GM18858 (cell line): ENCODE data around the gene PCDH9.
"Not testable (repeated sequence)": the region's sequence is repeated elsewhere in the genome, so short reads cannot be mapped to it uniquely, and the experiment has no call there.

Source experiments
- ATAC-seq: cut with Tn5 transposase; IDR thresholded peaks from one replicate; pipeline ENCODE4 v1.9.1; 2021; ENCODE audit not compliant: unreplicated experiment

Gene PCDH9

DNA sequence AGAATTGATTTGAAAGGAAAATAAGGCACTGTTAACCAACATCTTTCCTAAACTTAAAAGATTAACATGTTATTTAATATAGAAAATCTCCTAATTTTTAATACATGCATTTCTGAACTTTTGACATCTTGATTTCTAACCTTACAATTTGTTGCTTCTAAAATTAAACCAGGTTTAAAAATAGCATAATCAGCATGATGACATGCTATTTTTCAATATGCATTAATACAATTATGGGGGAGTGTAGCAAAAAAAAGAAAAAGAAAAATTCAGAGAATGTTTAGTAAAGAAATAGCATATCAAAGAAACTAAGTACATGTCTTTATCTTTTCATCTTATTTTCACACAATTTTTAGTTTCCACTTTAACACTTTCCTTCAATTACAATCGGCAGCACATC lies 98.7 kb downstream of the PCDH9 start:
- no peak for ATAC-seq

DNA sequence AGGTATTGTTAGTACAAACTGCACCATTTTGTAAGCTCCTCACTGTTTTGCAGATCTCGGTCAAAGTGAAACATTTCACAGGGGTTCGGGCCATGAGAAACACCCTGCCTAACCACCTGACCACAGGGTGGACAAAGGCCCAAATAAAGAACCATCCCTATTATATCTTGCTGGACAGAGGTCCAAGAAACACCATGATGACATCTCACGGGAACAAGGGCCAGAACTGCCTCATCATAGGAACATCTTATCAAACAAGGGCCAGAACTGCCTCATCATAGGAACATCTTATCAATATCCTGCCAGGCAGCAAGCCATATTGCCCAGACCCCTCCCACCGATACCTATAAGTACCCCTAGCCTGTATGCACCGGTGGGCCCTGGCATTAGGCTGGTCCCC lies 99.7 kb downstream of the PCDH9 start:
- ATAC-seq = no peak

DNA sequence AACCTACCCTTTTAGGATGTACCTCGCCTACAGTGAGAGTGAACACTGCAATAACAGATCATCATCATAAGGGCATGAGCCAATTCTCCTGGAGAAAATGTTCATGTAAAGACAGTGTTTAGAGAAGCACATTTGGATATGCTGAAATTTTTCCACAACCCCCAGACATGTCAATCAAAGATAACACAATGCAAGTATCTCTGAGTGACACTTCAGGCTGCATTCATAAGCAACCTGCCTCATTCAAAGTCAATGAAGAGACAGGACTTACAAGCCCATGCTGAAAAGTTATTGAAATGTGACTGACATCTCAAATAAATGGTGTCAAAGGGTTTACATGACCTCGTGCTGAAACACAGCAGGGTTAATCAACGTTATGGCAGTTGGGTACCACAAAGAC lies 102.0 kb downstream of the PCDH9 start:
- ATAC-seq = no peak

DNA sequence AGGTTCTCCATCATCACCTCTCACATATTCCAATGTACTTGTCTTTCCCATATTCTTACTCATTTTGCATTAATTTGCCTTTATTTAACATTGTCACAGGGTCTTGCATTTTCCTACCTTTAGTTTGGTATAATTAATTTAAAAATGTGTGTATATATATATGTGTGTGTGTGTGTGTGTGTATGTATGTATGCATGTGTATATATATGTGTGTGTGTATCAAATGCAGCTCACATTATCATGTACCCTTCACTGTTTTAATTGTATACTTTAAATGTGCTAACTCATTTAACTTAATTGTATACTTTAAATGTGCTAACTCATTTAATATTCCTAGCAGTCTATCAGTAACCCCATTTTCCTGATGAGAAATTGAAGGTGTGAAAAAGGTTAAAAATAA lies 104.5 kb downstream of the PCDH9 start:
- no peak for ATAC-seq

DNA sequence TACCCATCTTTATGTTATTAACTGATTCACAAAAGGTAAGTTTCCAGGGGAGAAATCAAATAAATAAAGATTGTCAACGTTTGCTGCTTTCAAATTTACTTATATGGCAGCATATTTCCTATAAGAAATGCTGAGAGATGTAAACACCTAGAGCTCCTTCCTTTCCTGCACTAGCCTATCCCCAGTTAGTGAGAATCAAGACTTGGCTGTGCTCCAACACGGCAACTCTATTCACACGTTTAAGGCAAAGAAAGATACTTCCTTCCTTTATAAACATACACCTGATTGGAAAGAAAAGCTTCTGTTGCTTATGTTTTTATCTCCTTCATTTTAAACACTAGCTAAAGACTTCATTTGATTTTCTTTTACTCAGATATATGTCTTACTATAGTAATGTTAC lies 107.0 kb downstream of the PCDH9 start:
- ATAC-seq = no peak

DNA sequence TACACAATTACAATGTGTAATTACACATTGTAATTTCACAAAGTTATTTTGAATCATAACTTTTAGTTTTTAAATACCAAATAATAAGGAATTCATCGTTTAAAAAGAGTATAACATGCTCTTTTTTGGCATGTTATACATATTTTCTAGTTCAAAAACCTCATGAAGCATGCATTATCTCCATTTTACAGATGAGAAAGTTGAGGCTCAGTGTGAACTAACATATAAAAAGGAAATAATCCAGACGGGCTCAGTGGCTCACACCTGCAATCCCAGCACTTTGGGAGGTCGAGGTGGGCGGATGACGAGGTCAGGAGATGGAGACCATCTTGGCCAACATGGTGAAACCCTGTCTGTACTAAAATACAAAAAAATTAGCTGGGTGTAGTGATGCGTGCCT lies 107.9 kb downstream of the PCDH9 start:
- ATAC-seq = no peak

DNA sequence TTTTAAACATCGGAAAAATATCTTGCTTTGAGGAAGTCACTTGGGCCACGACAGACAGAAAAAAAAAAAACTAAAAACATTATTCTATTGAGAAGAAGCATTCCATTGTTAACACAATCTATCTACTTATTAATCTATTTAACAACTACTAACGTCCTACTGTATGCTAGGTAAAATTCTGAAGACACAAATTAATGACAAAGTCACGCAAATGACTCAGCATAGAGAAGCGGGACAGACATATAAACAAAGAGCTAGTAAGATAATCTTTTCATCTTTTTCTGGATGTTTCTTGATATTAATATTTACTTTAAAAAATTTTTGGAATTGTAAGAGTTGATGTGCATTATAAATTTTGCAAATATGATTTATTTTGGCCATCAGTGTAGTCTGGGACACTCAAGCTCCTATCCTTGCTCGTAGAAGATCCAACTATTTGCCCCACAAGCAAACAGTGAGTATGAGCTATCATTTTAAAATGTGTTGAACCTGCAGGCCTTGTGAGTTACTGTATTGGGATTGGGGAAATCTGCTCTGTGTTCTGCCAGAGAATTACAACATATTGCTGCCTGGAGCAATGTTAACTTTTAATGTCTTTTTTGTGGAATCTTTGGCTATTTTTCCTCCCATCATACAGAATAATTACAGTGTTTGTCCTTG lies 109.1 kb downstream of the PCDH9 start:
- ATAC-seq = no peak

DNA sequence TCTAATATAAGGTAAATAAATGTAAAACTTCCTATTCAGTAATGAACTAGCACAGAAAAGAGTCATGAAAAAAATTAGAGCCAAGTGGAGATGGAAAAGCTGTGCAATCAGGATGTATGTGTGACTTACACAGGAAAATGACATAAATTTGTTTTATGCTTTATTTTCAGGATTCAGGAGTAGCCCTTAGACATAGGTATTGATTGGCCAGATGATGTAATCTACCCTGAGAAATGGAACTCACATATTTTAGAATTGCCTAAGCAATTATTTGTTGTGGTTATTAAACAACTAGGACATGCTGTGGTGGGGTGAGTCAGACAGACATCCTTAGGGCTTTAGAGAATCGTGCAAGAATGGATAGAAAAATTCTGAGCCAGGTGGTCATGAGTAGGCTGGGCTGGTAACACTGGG lies 110.6 kb downstream of the PCDH9 start:
- no peak for ATAC-seq

DNA sequence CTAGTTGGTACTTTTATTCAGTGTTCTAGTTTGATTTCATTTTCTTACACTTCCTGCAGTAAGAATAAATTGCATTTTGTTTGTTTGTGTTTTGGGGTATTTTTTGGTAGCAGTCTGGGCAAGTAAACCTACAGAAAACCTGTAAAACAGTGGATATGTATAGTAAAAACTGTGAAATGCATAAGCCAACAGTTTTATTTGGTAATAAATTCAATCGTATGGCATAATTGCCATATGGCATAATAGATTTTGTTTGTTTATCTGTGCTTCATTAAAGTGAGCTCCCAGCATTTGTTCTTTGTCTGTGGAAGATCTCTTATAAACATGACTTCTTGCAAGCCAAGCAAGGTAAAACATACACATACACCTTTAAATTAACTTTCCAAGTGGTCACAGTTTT lies 111.9 kb downstream of the PCDH9 start:
- ATAC-seq = no peak

DNA sequence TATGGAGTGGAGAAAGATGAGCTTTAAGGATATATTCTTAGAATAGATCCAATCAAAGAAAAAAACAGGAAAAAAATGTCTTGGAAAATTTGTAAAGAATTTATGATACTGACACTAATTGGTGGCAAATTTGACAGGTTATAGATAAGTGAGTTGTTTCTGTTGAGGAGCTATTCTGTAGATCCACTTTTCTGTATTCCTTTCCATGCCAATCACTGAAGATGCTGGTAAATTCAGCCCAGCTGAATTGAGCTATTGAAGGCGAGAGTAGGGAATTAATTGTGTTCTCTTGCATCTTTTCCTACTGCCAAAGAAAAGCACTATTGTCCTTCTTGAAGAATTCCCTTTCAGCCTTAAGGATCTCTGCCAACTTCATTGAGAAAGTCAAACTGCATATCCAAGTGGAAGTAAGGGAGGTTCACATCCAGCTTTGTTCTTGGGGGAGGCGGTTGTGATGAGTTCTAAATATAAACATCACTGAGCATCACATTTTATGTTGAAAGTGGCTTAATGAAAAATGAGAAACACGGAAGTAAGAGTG lies 113.1 kb downstream of the PCDH9 start:
- ATAC-seq = no peak

DNA sequence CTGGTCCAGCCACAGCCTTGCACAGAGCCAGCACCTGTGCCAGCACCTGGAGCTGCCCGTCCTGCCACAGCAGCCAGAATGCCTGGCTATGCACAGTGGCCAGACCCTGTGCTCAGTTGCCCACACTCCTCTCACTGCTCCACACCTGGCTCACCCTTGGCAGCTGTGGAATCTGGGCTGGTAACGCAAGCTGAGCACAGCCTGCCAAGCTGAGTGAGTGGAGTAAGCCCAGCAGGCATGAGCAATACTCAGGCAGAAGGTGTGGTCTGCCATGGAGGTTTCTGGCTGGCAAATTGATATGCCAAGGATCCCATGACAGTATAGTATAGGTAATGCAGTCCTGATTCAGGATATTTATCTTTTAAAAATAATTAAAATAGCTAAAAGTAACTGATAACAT lies 122.2 kb downstream of the PCDH9 start:
- ATAC-seq = no peak

DNA sequence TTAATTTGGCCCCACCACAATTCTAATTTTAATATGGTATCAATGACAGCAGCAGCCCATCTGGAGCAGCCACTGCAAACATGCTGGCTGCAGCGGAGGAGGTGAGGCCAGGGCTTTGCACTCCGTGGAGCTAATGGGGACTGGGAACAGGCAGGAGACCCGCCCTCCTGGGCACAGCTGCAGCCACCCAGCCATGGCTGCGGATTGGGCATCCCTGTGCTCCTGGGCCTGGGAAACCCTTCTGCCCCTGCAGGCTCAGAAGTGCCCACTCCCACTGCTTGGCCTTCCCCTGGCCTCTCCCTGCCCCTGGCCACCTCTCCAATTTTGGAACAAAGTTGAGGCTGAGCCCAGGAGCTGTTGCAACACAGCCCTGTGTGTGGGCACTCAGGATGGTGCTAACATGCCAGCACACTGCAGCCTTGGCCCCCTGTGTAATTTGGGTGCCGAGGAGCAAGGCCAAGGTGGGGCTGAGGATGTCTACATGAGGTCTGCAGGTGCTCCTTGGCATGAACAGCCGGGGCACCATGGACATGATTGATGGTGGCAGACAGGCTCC lies 123.6 kb downstream of the PCDH9 start:
- no peak for ATAC-seq

DNA sequence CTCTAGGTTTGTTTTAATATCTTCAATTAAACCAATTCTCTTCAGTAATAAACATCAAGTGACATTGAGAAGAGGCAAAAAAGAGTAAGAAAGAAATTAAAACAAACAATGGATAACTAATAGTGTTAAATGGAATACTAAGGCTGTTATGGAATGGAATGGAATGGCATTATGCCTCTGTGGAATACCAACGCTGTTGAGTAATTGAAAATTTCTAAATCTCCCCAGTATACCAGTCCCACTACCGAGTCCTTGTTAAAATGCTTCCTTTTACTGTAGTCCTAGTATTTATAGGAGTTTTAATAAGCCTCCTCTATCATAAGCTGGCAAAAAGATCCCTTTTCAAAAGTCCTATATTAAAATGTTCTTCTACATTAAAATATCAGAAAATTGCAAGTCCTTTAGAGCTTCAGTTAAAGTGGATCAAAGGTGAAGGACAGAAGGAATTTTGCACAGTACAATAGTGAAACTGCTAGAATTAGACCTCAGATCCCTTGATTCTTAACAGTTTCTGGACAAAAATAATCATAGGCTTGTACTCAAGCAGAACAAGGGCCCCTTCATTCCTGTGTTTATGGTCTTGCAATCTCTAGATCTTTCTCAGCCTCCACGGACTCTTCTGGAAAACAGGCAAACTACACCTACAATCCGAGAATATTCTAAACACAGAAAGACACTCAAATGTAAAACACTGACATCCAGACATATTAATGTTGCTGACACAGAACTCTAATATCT lies 128.2 kb downstream of the PCDH9 start:
- no peak for ATAC-seq

DNA sequence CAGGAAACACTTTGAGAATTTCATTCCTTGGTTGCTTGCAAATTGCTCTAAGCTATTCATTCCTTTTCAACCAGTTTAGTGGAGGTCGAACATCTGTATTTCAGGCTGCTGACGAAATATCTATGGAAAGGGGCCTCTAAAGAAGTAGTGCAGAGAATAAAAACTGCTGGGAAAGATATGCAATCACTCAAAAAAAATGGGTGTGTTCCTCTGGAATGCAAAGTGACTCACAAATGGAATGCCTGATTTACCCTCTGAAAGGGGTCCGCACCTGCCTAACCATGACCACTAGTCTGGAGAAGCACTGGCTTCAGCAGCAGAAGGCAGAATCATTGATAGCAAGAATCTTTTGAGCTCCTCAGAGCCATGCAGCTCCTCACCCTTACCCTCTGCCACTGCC lies 129.4 kb downstream of the PCDH9 start:
- no peak for ATAC-seq

DNA sequence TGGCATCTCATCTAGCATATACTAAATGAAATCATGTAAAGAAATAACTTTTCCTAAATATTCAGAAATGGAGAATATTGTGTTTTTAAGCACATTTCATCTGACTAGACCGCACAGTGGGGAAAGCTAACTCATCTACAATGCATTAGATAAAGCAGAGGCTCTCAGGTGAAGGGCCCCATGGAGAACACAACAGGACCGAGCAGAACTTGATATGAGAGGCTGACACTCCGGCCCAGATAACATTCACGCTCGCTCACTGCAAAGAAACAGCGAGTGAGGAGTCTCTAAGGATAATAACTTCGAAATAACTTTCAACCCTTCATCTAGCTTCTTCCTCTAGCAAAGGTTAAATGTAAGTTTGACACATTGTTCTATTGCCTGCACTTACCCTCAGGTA lies 130.6 kb downstream of the PCDH9 start:
- no peak for ATAC-seq

DNA sequence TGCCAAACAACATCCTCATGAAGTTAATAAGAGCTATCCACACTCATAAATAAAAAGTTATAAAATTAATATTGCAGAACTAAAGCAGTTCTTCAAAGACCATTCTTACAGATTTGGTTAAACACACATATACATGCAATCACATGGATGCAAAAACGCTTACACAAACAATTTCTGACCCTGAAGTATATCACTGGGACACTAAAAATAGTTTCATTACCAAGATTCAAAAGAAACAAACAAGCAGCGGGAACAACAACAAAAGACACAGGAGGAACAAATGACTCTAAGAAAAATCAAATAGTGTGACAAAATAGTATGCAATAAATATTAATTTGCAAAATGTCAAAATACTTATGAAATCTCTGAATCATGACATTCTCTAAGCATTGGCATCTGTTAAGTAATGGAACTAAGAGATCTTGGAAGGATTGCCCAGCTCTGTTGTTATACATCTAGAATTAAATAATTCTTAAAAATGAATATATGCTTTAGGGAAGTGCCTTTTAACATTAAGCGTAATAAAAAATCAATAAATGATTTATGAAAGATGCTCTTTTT lies 132.2 kb downstream of the PCDH9 start:
- no peak for ATAC-seq

DNA sequence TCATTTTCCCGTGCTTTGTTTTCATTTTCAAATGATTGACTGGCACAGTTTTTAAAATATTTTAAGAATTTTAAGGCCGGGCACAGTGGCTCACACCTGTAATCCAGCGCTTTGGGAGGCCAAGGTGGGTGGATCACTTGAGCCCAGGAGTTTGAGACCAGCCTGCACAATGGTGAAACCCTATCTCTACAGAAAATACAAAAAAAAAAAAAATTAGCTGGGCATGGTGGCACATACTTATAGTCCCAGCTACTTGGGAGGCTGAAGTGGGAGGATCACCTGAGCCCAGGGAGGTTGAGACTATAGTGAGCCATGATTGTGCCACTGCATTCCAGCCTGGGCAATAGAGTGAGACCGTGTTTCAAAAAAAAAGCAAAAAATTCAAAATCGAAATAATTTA lies 133.2 kb downstream of the PCDH9 start:
- not testable (repeated sequence) for ATAC-seq

DNA sequence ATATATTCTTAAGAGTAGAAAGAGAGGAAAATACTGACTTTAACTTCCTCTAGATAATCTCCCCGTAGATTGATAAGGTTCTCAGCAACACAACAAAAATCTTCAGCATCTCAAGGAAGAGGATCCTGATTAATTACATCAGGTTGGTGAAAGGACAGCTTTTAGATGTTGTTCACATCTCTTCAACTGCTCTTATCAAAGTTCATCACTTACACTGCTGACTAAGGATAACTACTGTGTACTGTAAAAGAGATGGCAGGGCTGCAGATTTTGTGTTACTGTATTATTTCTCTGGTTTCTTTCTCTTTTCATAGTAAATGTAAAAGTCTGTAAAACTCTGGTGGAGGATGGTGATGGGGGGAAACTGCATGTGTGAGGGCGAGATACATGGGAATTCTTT lies 133.7 kb downstream of the PCDH9 start:
- ATAC-seq = no peak

DNA sequence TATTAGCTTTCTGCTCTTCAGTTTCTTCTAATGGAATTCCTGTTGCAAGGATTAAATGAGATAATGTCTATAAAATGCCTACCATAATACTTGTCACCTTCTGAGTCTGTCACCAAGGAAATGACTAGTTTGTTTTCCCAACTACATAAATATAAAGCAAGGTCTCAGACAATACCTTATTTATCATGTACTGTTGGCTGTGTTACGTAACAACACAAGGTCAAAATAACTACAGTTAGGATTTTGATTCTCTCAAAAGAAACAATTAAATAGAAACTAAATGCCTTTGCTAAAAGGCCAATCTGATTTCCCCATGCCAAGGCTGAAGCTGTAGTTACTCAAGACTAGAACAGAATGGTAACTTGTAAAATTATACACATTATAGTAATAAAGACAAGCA lies 134.5 kb downstream of the PCDH9 start:
- ATAC-seq = no peak

DNA sequence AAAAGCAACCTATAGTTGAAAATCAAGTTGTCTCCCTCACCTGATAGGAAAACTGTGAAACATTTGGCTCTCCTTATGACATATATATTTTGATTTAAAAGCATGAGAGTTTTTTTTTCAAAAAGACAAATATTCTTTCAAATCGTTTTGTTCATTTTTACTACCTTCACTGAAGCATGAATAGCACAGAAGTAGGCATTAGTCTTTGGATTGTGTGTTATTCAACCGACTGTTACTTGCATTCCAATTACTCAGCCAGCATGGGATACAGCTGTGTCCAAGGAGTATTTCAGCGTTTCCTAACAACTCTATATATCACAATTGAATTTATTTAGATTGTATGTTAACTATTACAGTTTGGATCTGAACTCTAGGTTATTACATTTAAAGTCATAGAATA lies 135.2 kb downstream of the PCDH9 start:
- ATAC-seq = no peak

DNA sequence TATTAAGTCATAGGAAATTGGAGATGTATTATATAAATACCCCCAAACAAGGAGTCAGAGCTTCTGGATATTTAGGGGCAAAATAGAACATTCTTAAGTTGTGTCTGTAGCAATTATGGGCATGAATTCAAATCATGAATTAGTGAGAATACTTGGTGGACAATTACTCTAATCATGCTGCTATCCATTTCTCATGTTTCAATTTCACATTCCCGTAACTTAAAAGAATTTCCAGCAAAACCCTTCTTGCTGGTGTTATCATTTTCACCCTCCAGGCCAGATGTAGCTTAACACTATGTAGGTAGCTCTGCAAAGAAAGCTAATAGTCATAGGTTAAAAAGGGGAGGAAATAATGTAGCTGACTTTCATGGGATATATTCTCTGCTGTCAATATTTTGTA lies 136.1 kb downstream of the PCDH9 start:
- no peak for ATAC-seq

DNA sequence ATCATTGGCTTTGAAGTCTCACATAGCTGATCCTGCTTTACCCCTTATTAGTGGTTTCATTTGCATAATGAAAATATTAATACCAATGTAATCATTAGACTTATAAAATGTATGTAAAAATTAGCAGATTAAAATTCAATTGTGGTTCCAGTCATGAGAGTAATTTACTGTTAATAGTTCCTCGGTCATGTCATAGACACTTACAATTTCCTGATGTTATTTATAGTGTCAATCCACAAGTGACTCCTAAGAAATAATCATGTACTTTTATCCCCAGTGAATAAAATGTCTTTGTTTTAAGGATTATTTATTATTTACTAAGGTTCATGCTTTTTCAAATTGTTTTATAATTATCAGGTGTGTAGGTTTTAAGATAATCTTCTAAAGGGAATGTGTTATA lies 138.5 kb downstream of the PCDH9 start:
- ATAC-seq = no peak
